Nucleus accumbens (tissue), 56 donors: ENCODE data around the gene KRTAP10-10.
"Not testable (repeated sequence)": the region's sequence is repeated elsewhere in the genome, so short reads cannot be mapped to it uniquely, and the experiment has no call there.

Experiments
- DNase-seq, 56 donors: peaks; one replicate each; lab custom pipeline; 2025; lab: John Stamatoyannopoulos, UW

The KRTAP10-10 gene

DNA sequence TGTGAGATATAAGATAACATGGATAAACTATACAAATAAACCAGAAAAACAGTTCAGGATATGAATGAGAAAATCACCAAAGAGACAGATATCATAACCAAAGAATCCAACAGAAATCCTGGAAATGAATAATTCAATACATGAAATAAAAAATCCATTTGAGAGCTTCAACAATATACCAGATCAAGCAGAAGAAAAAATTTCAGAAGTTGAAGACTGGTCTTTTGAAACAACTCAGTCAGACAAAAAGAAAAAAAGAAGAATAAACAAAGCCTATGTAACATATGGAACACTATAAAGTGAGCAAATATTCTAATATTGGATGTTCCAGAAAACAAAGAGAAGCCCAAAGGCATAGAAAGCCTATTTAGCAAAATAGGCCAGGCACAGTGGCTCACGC lies 34.8 kb downstream of the KRTAP10-10 start:
- no peak for DNase-seq

DNA sequence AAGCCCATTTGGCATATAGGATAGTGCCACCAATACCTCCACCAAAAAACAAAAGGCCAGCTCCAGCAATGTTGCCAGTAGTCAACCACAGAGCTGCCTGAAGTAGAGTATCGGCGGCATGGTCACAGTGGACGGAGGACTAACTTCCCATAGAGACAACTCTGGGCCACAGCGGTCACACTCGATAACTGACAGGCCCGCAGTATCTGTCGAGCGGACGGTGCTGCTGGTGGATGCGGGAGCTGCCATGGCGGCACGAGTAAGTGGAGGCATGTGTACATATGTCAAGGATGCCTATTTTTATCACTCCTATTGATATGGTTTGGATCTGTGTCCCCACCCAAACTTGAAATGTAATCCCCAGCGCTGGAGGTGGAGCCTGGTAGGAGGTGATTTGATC lies 40.7 kb downstream of the KRTAP10-10 start:
- DNase-seq, result no peak

DNA sequence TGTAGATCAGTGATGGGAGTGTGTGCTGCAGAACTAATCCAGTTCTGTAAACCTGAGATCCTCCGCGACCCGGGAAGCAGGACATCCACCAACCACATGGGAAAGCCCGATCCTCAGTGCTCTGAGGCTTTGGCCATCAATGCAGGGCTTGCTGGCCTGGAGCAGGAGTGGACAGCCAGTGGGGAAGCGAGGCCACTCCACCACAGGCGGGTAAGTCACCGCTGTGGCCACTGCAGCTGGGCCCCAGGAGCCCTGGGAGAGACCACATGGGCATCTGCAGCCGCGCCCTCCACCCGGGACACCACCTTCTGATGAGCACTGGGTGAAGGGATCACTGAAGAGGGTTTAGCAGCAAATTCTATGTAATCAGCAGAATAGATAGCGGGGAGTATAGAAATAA lies 44.0 kb downstream of the KRTAP10-10 start:
- DNase-seq, result no peak

DNA sequence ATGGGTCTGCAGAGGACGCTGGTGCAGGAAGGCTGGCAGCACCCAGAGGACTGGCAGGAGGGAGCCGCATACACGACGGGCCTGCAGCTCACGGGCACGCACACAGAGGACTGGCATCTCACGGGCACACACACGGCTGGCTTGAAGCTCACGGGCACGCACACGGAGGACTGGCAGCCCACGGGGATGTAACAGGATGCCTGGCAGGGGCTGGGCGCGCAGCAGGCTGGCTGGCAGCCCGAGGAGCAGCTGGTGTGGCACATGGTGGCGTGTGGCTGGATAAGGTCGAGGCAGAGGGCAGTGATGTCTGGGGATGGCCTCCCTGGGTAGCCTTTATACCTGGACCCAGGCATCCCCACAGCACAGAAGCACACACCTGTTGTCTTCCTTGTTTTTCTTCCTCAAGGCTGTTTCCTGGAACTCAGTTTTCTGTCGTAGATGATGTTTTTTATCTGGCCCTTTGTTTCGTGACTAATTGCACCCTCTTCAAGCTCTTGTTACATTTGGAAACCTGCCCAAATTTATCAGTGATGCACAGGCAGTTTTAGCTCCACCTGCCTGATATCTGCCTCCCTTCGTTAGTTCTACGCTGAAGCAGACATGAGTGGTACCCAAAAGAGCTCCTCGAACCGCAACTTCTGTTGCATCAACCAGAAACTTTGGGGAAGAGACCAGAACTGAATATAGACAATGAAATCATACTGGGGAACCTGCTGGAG lies 44.9 kb downstream of the KRTAP10-10 start, which contains the start of gene KRTAP12-1:
Gene KRTAP12-1, minus strand, starts transcription at position 303 of the 719 bp plus-strand sequence. Its CDS starts 40 bp downstream, at position 263.
- no peak for DNase-seq

DNA sequence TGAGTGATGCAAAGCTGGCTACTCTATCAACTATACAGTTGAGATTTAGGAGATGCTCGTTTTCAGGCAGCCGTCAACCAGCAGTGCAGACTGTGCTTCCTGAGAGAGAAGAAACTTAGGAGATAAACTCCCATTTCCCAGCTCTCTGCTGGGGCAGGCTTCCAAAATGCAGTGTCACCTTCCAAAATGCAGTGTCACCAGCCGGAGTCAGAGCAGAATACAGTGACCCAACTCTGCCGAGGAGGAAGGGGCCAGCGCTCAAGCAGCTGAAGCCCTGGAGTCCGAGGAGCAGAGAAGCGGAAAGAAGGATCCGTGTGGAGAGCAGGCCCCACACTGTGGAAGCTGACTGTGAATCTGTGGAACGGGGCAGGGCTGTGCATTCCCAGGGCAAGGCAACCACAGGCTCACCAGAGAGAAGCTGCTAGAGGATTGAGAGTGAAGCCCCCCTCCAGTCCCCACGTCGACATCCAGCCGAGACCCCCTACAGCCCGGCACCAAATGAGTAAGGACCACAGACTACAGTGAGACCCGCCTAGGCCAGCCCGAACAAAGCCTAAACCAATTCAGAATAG lies 45.5 kb downstream of the KRTAP10-10 start:
- no peak for DNase-seq

DNA sequence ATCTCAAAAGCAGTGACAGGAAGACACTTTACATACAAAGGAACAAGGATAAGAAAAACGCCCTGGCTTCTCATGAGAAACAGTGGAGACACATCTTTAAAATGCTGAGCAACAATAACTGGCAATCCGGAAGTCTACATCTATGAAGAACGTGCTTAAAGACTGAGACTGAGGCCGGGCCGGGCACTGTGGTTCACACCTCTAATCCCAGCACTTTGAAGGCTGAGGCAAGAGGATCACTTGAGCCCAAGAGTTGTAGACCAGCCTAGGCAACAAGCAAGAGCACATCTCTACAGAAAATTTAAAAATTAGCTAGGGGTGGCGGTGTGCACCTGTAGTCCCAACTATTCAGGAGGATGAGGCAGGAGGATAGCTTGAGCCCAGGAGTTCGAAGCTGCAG lies 46.9 kb downstream of the KRTAP10-10 start:
- DNase-seq, result no peak

DNA sequence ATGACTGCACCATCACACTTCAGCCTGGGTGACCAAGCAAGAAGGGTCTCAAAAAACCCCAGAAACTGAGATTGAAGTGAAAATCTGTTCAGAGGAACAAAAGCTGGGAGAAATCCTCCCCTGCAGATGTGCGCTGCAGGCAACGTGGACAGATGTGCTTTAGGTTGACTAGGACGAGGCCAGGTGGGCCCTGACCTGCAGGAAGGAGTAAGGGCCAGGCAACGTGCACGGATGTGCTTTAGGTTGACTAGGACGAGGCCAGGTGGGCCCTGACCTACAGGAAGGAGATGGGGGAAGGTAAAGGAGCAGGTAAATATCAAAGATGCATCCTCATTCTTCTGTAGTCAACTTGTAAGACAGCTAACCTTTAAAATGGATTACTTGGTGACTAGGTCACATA lies 47.3 kb downstream of the KRTAP10-10 start:
- DNase-seq, result no peak

DNA sequence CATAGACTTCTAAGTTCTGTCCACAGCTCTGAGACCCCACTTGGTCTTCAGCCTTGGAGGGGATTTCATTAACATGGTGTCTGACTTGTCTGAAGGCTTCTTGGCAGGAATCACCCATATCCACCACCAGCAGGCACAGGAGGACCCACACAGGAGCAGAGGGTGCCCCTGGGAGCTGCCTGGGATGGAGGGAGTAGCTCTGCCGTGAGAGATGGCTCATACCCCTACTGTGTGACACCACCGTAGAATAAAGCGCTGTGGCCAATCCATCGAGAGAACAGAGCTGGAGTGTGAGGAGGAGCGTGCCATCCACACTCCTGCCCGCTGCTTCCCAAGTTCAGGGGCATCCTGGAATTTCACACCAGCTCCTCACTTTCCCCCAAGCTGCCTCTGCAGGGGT lies 47.9 kb downstream of the KRTAP10-10 start:
- DNase-seq, result not testable (repeated sequence)

DNA sequence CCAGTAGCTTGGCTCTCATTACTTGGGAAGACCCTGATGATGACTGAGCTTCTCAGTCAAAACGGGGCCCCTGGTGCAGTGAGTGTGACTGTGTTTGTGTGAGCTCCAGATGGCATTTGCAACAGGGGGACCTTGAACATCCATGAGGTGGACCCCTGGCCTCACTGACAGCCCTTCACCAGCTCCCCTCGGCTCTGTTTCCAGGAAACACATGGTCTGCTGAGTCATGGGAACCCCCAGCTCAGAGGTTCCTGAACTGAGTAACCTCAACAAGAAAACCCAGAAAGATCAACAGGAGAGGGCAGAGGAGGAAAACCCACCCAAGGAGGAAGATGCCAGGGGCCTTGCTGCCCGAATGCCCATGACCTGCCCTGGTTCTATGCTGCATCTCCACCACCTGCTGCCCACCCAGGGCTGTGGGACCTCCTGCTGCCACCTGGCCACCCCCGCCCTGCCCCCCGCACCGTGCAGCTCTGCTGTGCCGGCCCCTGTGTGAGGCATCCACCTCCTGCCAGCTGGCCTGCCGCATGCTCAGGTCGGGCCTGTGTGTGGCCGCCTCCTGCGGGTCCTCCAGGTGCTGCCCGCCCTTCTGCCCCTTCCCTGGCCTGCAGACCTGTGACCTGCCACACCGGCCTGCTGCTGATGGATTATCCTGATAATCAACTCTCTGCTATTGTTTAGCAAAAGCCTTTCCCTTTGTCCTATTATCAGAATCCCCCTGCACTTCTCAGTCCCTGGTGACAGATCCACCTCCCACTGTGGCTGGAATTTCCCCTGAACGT lies 49.0 kb downstream of the KRTAP10-10 start:
- no peak for DNase-seq

DNA sequence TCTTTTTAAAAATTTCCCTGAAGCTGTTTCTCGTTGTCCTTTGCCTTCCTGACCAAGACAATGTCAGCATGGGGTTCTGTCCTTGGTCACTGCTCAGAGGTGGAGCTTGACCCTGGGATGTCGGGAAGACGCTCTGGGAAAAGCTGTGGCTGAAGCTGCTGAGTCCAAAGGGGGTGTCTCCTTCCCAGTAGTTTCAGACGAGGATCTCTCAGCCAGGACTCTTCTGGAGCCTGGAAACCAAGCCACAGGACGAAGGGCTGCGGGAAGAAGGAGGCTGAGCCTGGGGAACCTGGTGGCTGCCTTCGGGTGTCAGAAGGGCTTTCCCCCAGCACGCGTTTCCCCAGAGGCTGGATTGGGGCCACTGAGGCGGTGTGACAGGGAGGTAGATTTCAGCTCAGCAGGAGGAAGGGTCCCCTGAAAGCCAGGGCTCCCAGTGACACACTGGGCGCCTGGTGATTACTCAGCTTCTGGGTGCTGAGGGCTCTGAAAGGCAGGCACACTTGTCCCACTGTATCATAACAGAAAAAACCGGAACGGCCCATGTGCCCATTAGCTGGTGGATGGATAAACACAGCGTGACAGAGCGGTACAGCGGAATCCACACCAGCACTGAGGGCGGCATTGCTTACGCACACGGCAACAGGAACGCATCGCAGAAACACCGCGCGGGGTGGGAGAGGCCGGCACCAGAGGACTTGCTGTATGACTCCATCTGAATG lies 49.8 kb downstream of the KRTAP10-10 start:
- DNase-seq, result no peak

DNA sequence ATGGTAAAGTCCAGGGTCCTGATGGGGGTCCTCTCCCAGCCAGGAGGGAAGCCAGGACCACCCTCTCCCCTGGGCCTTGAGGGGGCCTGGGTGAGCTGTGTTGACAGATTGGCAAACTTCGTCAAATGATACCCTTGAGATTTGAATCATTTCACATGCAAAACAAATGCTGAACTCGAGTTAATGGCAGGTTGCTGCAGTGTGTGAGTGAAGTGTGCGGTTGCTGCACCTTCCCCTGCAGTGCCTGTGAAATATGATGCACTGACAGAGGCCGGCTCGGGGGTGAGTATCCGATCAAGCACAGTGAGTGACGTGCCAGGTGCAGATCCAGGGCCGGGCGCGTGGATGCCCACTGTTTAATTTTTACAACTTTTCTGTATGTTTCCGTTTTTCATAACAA lies 50.5 kb downstream of the KRTAP10-10 start:
- DNase-seq, result no peak
